HG03469 (cell line): Measurements from ENCODE around the gene PLXNA1.

ENCODE experiments used
- ATAC-seq: cut with Tn5 transposase; IDR thresholded peaks from one replicate; pipeline ENCODE4 v1.9.1; 2021; ENCODE audit warnings: mild to moderate bottlenecking, moderate library complexity, moderate number of reproducible peaks; ENCODE audit not compliant: unreplicated experiment

PLXNA1 gene

GRCh38 chr3:127015282-127016042 lies 32.5 kb downstream of the PLXNA1 start:
- peak; percentile 51 for ATAC-seq

- no peak for ATAC-seq
Measured at GRCh38 chr3:127016043-127016343, 33.1 kb downstream of the PLXNA1 start.

- no peak for ATAC-seq
Measured at GRCh38 chr3:127016461-127016860, 33.5 kb downstream of the PLXNA1 start.

GRCh38 chr3:127017229-127017628 lies 34.3 kb downstream of the PLXNA1 start:
- no peak for ATAC-seq

- ATAC-seq, result no peak
Measured at GRCh38 chr3:127017781-127018180, 34.9 kb downstream of the PLXNA1 start.

GRCh38 chr3:127018306-127018828 lies 35.5 kb downstream of the PLXNA1 start:
- no peak for ATAC-seq

GRCh38 chr3:127019449-127019848 lies 36.5 kb downstream of the PLXNA1 start:
- no peak for ATAC-seq

GRCh38 chr3:127020543-127020942 lies 37.6 kb downstream of the PLXNA1 start:
- no peak for ATAC-seq

- no peak for ATAC-seq
Measured at GRCh38 chr3:127022849-127023248, 39.9 kb downstream of the PLXNA1 start.

GRCh38 chr3:127025456-127025855 lies 42.5 kb downstream of the PLXNA1 start:
- no peak for ATAC-seq

- ATAC-seq, result no peak
Measured at GRCh38 chr3:127026036-127026435, 43.1 kb downstream of the PLXNA1 start.

GRCh38 chr3:127026661-127027060 lies 43.7 kb downstream of the PLXNA1 start:
- ATAC-seq, result no peak

GRCh38 chr3:127027061-127027735 lies 44.3 kb downstream of the PLXNA1 start:
- no peak for ATAC-seq

- no peak for ATAC-seq
Measured at GRCh38 chr3:127027811-127028548, 45.1 kb downstream of the PLXNA1 start.

- ATAC-seq, result no peak
Measured at GRCh38 chr3:127028781-127029657, 46.1 kb downstream of the PLXNA1 start.

GRCh38 chr3:127029658-127030507 lies 47.0 kb downstream of the PLXNA1 start:
- ATAC-seq, result no peak

- ATAC-seq, result no peak
Measured at GRCh38 chr3:127030508-127031412, 47.8 kb downstream of the PLXNA1 start.

GRCh38 chr3:127031413-127031810 lies 48.5 kb downstream of the PLXNA1 start:
- no peak for ATAC-seq

GRCh38 chr3:127031845-127032244 lies 48.9 kb downstream of the PLXNA1 start:
- ATAC-seq, result no peak
